HepG2 (cell line): Measurements from ENCODE around the gene SPOPL. TPM values are rescaled to one million over a fixed set of nuclear protein-coding genes. Genes with fewer than 3 reads are reported as not detected.

ENCODE experiments used
- ARID5B ChIP-seq: IDR thresholded peaks from 2 replicates; pipeline ENCODE4 v1.4.0; 2020; ENCODE audit warnings: mild to moderate bottlenecking, missing genetic modification reagents
- BATF2 ChIP-seq: sonication (generic); formaldehyde crosslinking; IDR thresholded peaks from 2 replicates; pipeline ENCODE4 v1.8.0; 2022; ENCODE audit warnings: mild to moderate bottlenecking, missing genetic modification reagents, moderate library complexity
- FIP1L1 ChIP-seq: fragments of 200-400 bp; formaldehyde crosslinking; IDR thresholded peaks from 2 replicates; pipeline ENCODE4 v1.6.1; 2018; ENCODE audit warnings: low read depth, mild to moderate bottlenecking, low read length, moderate library complexity, borderline replicate concordance; ENCODE audit not compliant: insufficient read depth
- GATA4 ChIP-seq: sonication (generic); IDR thresholded peaks from 2 replicates; pipeline ENCODE4 v1.6.1; 2016; ENCODE audit warnings: antibody characterized with exemption, low read depth, borderline replicate concordance
- GFI1 ChIP-seq: sonication (generic); formaldehyde crosslinking; IDR thresholded peaks from 2 replicates; pipeline ENCODE4 v1.5.0; 2020; ENCODE audit warnings: missing genetic modification reagents, mild to moderate bottlenecking, borderline replicate concordance
- GTF2F1 ChIP-seq: fragments of 150-350 bp; IDR thresholded peaks from 2 replicates; pipeline ENCODE4 v1.6.1; 2014; ENCODE audit warnings: low read length
- HDAC1 ChIP-seq: sonication (generic); formaldehyde crosslinking; IDR thresholded peaks from 2 replicates; pipeline ENCODE4 v1.5.1; 2020; ENCODE audit warnings: mild to moderate bottlenecking, missing genetic modification reagents
- MAFG ChIP-seq: sonication (generic); formaldehyde crosslinking; IDR thresholded peaks from 2 replicates; pipeline ENCODE4 v1.5.1; 2020; ENCODE audit warnings: mild to moderate bottlenecking, missing genetic modification reagents
- NFIC ChIP-seq: IDR thresholded peaks from 2 replicates; pipeline ENCODE4 v1.6.1; 2012; ENCODE audit warnings: mild to moderate bottlenecking, low read length, inconsistent platforms
- PHB2 ChIP-seq: fragments of 450-650 bp; IDR thresholded peaks from 2 replicates; pipeline ENCODE4 v1.6.1; 2018; ENCODE audit not compliant: partially characterized antibody
- POGZ ChIP-seq: sonication (generic); formaldehyde crosslinking; IDR thresholded peaks from 2 replicates; pipeline ENCODE4 v1.4.0; 2020; ENCODE audit warnings: mild to moderate bottlenecking, missing genetic modification reagents
- RELA ChIP-seq: sonication (generic); formaldehyde crosslinking; IDR thresholded peaks from 2 replicates; pipeline ENCODE4 v1.4.0; 2020; ENCODE audit warnings: missing genetic modification reagents
- RFXAP ChIP-seq: sonication (generic); formaldehyde crosslinking; IDR thresholded peaks from 2 replicates; pipeline ENCODE4 v1.4.0; 2020; ENCODE audit warnings: missing genetic modification reagents, borderline replicate concordance
- SOX13 ChIP-seq, 3 experiments: fragments of 450-650 bp in 1 of 3; sonication (generic) in 1 of 3; formaldehyde crosslinking in 1 of 3; IDR thresholded peaks in 2 of 3; conservative IDR thresholded peaks in 1 of 3; 2 replicates each; pipeline versions ENCODE4 v1.5.0 to v1.6.1; 2016 to 2020; ENCODE audit warnings: antibody characterized with exemption in 1 of 3, mild to moderate bottlenecking in 1 of 3, missing compliant biosample characterization in 1 of 3, missing genetic modification reagents in 1 of 3, moderate library complexity in 1 of 3
- TEAD2 ChIP-seq: sonication (generic); formaldehyde crosslinking; IDR thresholded peaks from 2 replicates; pipeline ENCODE4 v1.9.0; 2021; ENCODE audit warnings: missing genetic modification reagents
- TIGD3 ChIP-seq: sonication (generic); formaldehyde crosslinking; IDR thresholded peaks from 2 replicates; pipeline ENCODE4 v1.5.1; 2020; ENCODE audit warnings: mild to moderate bottlenecking, missing genetic modification reagents, borderline replicate concordance
- ZNF263 ChIP-seq: sonication (generic); formaldehyde crosslinking; IDR thresholded peaks from 2 replicates; pipeline ENCODE4 v1.4.0; 2020; ENCODE audit warnings: missing genetic modification reagents
- ZNF430 ChIP-seq: sonication (generic); formaldehyde crosslinking; IDR thresholded peaks from 2 replicates; pipeline ENCODE4 v1.9.0; 2021; ENCODE audit warnings: mild to moderate bottlenecking, missing genetic modification reagents
- ZNF432 ChIP-seq: sonication (generic); formaldehyde crosslinking; IDR thresholded peaks from 2 replicates; pipeline ENCODE4 v1.5.0; 2020; ENCODE audit warnings: missing genetic modification reagents, mild to moderate bottlenecking, borderline replicate concordance
- ZNF441 ChIP-seq: sonication (generic); formaldehyde crosslinking; IDR thresholded peaks from 2 replicates; pipeline ENCODE4 v1.7.0; 2021; ENCODE audit warnings: missing genetic modification reagents, borderline replicate concordance
- ZNF674 ChIP-seq: sonication (generic); formaldehyde crosslinking; IDR thresholded peaks from 2 replicates; pipeline ENCODE4 v1.5.0; 2020; ENCODE audit warnings: low read depth, mild to moderate bottlenecking, missing genetic modification reagents
- ZNF703 ChIP-seq: sonication (generic); formaldehyde crosslinking; IDR thresholded peaks from 2 replicates; pipeline ENCODE4 v1.5.1; 2020; ENCODE audit warnings: missing genetic modification reagents, mild to moderate bottlenecking, moderate library complexity, borderline replicate concordance
- ZNF792 ChIP-seq: IDR thresholded peaks from 2 replicates; pipeline ENCODE4 v1.6.1; 2016
- polyA plus RNA-seq, 8 experiments: library from polyadenylated mRNA; depleted of rRNA in 3 of 8; stranded (reverse) in 7 of 8; unstranded in 1 of 8; fragments of >200 nt; fragmentation: Illumina TruSeq in 4 of 8; extraction: Trizol in 4 of 8; gene quantifications; 2 replicates each; pipeline versions ENCODE4 v1.2.1 to v1.2.3, GENCODE V29; 2011 to 2016; ENCODE audit warnings: low read depth in 4 of 8, missing spikeins in 1 of 8, mixed read lengths in 1 of 8; ENCODE audit not compliant: insufficient read depth in 1 of 8
- total RNA-seq, 5 experiments: library from RNA; depleted of rRNA; stranded (reverse); fragments of >200 nt; fragmentation: Illumina TruSeq; extraction: Trizol; gene quantifications; 2 replicates each; pipeline ENCODE4 v1.2.3, GENCODE V29; 2016; ENCODE audit warnings: low read depth in 1 of 5

Gene SPOPL
- total and polyA plus RNA-seq, 2 of the 13 experiments (the other 11 are each of a cell fraction or from before 2014, with no cell fraction given), result 12.6 to 51.6 TPM

- TF ChIP-seq ZNF263 (CRISPR knock-in tag) (no peak), SOX13 (IDR thresholded peaks at IDR 0.05) (no peak), SOX13 (CRISPR knock-in tag; conservative IDR thresholded peaks at IDR 0.05 in 1 of 2, IDR thresholded peaks at IDR 0.05 in 1 of 2) (peak in 1 of 2 experiments; percentile 93; a peak in 2 of 4 replicates), MAFG (CRISPR knock-in tag) (no peak), GTF2F1 (no peak), TEAD2 (CRISPR knock-in tag) (no peak), GATA4 (0 out of 2 replicates have a peak, but pooled peaks have one; percentile 37), FIP1L1 (no peak), TIGD3 (CRISPR knock-in tag) (no peak), POGZ (CRISPR knock-in tag) (peak; percentile 38; the same call in 1 of the 2 replicates), HDAC1 (CRISPR knock-in tag) (peak; percentile 52; the same call in 1 of the 2 replicates), PHB2 (no peak), ZNF674 (CRISPR knock-in tag) (no peak), ZNF432 (CRISPR knock-in tag) (no peak), RELA (peak; percentile 65; the same call in 1 of the 2 replicates), BATF2 (CRISPR knock-in tag) (no peak), NFIC (peak; percentile 27; the same call in 1 of the 2 replicates), GFI1 (CRISPR knock-in tag) (no peak), ZNF703 (CRISPR knock-in tag) (no peak), RFXAP (CRISPR knock-in tag) (no peak), ZNF441 (CRISPR knock-in tag) (no peak), ZNF430 (CRISPR knock-in tag) (no peak), ARID5B (CRISPR knock-in tag) (peak; percentile 91), ZNF792 (CRISPR knock-in tag) (no peak)
Observed at GRCh38 chr2:138475277-138475776, 26.2 kb upstream of the SPOPL start (continued).
